Measurements from ENCODE around the gene PREB.
"Not testable (repeated sequence)": the region's sequence is repeated elsewhere in the genome, so short reads cannot be mapped to it uniquely, and the experiment has no call there.

Gene PREB

GRCh38 chr2:27133905-27134780 lies at the start of gene PREB:
Gene PREB, minus strand, starts transcription at chr2:27134636. Its CDS starts 215 bp downstream, at chr2:27134421.
- peak within 1 kb of the TSS; percentile 88 for H3K4me3 ChIP-seq (ENCODE audit: low read depth, low read length)

- no peak overlapping the region for H3K4me3 ChIP-seq (ENCODE audit: low read depth, low read length)
These were observed 49.7 kb upstream of the PREB start for GRCh38 chr2:27184115-27184514.

GRCh38 chr2:27182346-27182745 lies 47.9 kb upstream of the PREB start:
- no peak overlapping the region for H3K4me3 ChIP-seq (ENCODE audit: low read depth, low read length)

- no peak overlapping the region for H3K4me3 ChIP-seq (ENCODE audit: low read depth, low read length)
These were observed 45.0 kb upstream of the PREB start for GRCh38 chr2:27179344-27180000.

GRCh38 chr2:27178469-27178868 lies 44.0 kb upstream of the PREB start:
- H3K4me3 ChIP-seq (ENCODE audit: low read depth, low read length), result no peak overlapping the region

- H3K4me3 ChIP-seq (ENCODE audit: low read depth, low read length), result no peak overlapping the region
These were observed 43.3 kb upstream of the PREB start for GRCh38 chr2:27177441-27178351.

- H3K4me3 ChIP-seq (ENCODE audit: low read depth, low read length), result not testable (repeated sequence)
These were observed 41.3 kb upstream of the PREB start for GRCh38 chr2:27175781-27176180.

- no peak overlapping the region for H3K4me3 ChIP-seq (ENCODE audit: low read depth, low read length)
These were observed 40.9 kb upstream of the PREB start for GRCh38 chr2:27175330-27175729.

GRCh38 chr2:27174638-27175037 lies 40.2 kb upstream of the PREB start:
- no peak overlapping the region for H3K4me3 ChIP-seq (ENCODE audit: low read depth, low read length)

GRCh38 chr2:27171351-27171848 lies 37.0 kb upstream of the PREB start:
- H3K4me3 ChIP-seq (ENCODE audit: low read depth, low read length), result no peak overlapping the region

- H3K4me3 ChIP-seq (ENCODE audit: low read depth, low read length), result no peak overlapping the region
These were observed 36.3 kb upstream of the PREB start for GRCh38 chr2:27170581-27171337.

- no peak overlapping the region for H3K4me3 ChIP-seq (ENCODE audit: low read depth, low read length)
These were observed 30.7 kb upstream of the PREB start for GRCh38 chr2:27164960-27165763.

GRCh38 chr2:27162151-27163121 lies 28.0 kb upstream of the PREB start:
- H3K4me3 ChIP-seq (ENCODE audit: low read depth, low read length), result no peak overlapping the region

- no peak overlapping the region for H3K4me3 ChIP-seq (ENCODE audit: low read depth, low read length)
These were observed 25.8 kb upstream of the PREB start for GRCh38 chr2:27160191-27160590.

- H3K4me3 ChIP-seq (ENCODE audit: low read depth, low read length), result no peak overlapping the region
These were observed 24.8 kb upstream of the PREB start for GRCh38 chr2:27159271-27159670.

GRCh38 chr2:27158468-27158867 lies 24.0 kb upstream of the PREB start:
- no peak overlapping the region for H3K4me3 ChIP-seq (ENCODE audit: low read depth, low read length)

- H3K4me3 ChIP-seq (ENCODE audit: low read depth, low read length), result no peak overlapping the region
These were observed 20.7 kb upstream of the PREB start for GRCh38 chr2:27155069-27155520.

GRCh38 chr2:27154488-27154887 lies 20.1 kb upstream of the PREB start:
- no peak overlapping the region for H3K4me3 ChIP-seq (ENCODE audit: low read depth, low read length)

All from iPS-11a (cell line).